Fibroblast of peridontal ligament (primary cell): ENCODE results near the gene C11orf98.
"Not testable (repeated sequence)": the region's sequence is repeated elsewhere in the genome, so short reads cannot be mapped to it uniquely, and the experiment has no call there.

ENCODE experiments used
- DNase-seq: peaks from one replicate; pipeline ENCODE4 v3.0.0-alpha.2; 2010; ENCODE audit errors: extremely low read depth

Gene C11orf98

GRCh38 chr11:62682518-62682917 is 17.5 kb upstream of the C11orf98 start:
- no peak for DNase-seq

- DNase-seq, result peak; percentile 93
These were observed 15.8 kb upstream of the C11orf98 start for GRCh38 chr11:62680825-62681240.

- DNase-seq, result peak; percentile 94
These were observed 14.0 kb upstream of the C11orf98 start, which contains the start of gene UBXN1 for GRCh38 chr11:62678770-62679696. UBXN1 (minus strand) TSS chr11:62679073; CDS start chr11:62678923, 150 bp downstream.

GRCh38 chr11:62678433-62678769 is 13.4 kb upstream of the C11orf98 start:
- no peak for DNase-seq

GRCh38 chr11:62677714-62678113 is 12.7 kb upstream of the C11orf98 start:
- DNase-seq, result no peak

- no peak for DNase-seq
These were observed 12.1 kb upstream of the C11orf98 start for GRCh38 chr11:62677156-62677555.

GRCh38 chr11:62676698-62677097 is 11.7 kb upstream of the C11orf98 start:
- no peak for DNase-seq

- not testable (repeated sequence) for DNase-seq
These were observed 10.4 kb upstream of the C11orf98 start for GRCh38 chr11:62675415-62675814.

GRCh38 chr11:62673196-62673525 is 8.2 kb upstream of the C11orf98 start:
- DNase-seq, result no peak

- DNase-seq, result peak; percentile 88
These were observed 6.8 kb upstream of the C11orf98 start, which contains the start of the genes LBHD1 and UQCC3 for GRCh38 chr11:62671608-62672389. LBHD1 (minus strand) TSS chr11:62672267; CDS start chr11:62670031, 2,236 bp downstream. UQCC3 (plus strand) TSS chr11:62671673; CDS start chr11:62671746, 73 bp downstream.

- no peak for DNase-seq
These were observed 6.2 kb upstream of the C11orf98 start for GRCh38 chr11:62671236-62671607.

- DNase-seq, result no peak
These were observed 4.6 kb upstream of the C11orf98 start for GRCh38 chr11:62669420-62670161.

- no peak for DNase-seq
These were observed 2.5 kb upstream of the C11orf98 start for GRCh38 chr11:62667460-62667859.

- DNase-seq, result no peak
These were observed 1.4 kb upstream of the C11orf98 start for GRCh38 chr11:62666259-62666926.

- DNase-seq, result peak; percentile 67
These were observed 719 bp upstream of the C11orf98 start for GRCh38 chr11:62665599-62666258.

GRCh38 chr11:62664405-62665074 is 470 bp downstream of the C11orf98 start:
- no peak for DNase-seq

- DNase-seq, result no peak
These were observed 8.1 kb downstream of the C11orf98 start for GRCh38 chr11:62656796-62657429.

GRCh38 chr11:62654297-62654696 is 10.7 kb downstream of the C11orf98 start:
- DNase-seq, result no peak

GRCh38 chr11:62652161-62653006 is 12.6 kb downstream of the C11orf98 start:
- peak; percentile 7 for DNase-seq
